Right hindlimb (tissue), 1 donor: ENCODE results near the gene SIM2.

ENCODE experiments used
- DNase-seq: peaks from one replicate; pipeline ENCODE4 v3.0.0-alpha.2; 2018

SIM2 gene

GRCh38 chr21:36686955-36687354 is 12.0 kb upstream of the SIM2 start:
- no peak for DNase-seq

- no peak for DNase-seq
Observed at GRCh38 chr21:36688324-36688723, 10.6 kb upstream of the SIM2 start.

GRCh38 chr21:36689324-36689723 is 9.6 kb upstream of the SIM2 start:
- no peak for DNase-seq

GRCh38 chr21:36690628-36691554 is 8.0 kb upstream of the SIM2 start:
- no peak for DNase-seq

GRCh38 chr21:36691555-36692041 is 7.3 kb upstream of the SIM2 start:
- DNase-seq, result no peak

- DNase-seq, result peak; percentile 24
Observed at GRCh38 chr21:36692114-36692834, 6.6 kb upstream of the SIM2 start.

GRCh38 chr21:36692835-36693488 is 6.0 kb upstream of the SIM2 start:
- DNase-seq, result peak; percentile 29

- DNase-seq, result no peak
Observed at GRCh38 chr21:36693489-36694030, 5.4 kb upstream of the SIM2 start.

- no peak for DNase-seq
Observed at GRCh38 chr21:36694031-36694515, 4.8 kb upstream of the SIM2 start.

- DNase-seq, result peak; percentile 21
Observed at GRCh38 chr21:36694593-36695282, 4.2 kb upstream of the SIM2 start.

GRCh38 chr21:36695283-36695634 is 3.7 kb upstream of the SIM2 start:
- DNase-seq, result no peak

GRCh38 chr21:36695671-36696389 is 3.1 kb upstream of the SIM2 start:
- DNase-seq, result peak; percentile 38

- no peak for DNase-seq
Observed at GRCh38 chr21:36696390-36697059, 2.4 kb upstream of the SIM2 start.

- no peak for DNase-seq
Observed at GRCh38 chr21:36697060-36697850, 1.7 kb upstream of the SIM2 start.

GRCh38 chr21:36697851-36698384 is 997 bp upstream of the SIM2 start:
- no peak for DNase-seq

GRCh38 chr21:36698385-36698980 is 432 bp upstream of the SIM2 start:
- peak; percentile 56 for DNase-seq

GRCh38 chr21:36699546-36700294 is 805 bp downstream of the SIM2 start:
- no peak for DNase-seq

GRCh38 chr21:36700295-36700970 is 1.5 kb downstream of the SIM2 start:
- DNase-seq, result no peak
